Osteoblast (primary cell): ENCODE data around the gene PRLR. TPM values are rescaled to one million over a fixed set of nuclear protein-coding genes. Genes with fewer than 3 reads are reported as not detected.

Experiments used
- DNase-seq: peaks from one replicate; pipeline ENCODE4 v3.0.0; 2011; ENCODE audit warnings: low spot score, mixed read lengths; ENCODE audit not compliant: insufficient read length; ENCODE audit errors: missing footprints
- H2AFZ ChIP-seq: 2 replicates; pipeline ENCODE4 v1.6.0; 2011; ENCODE audit warnings: mild to moderate bottlenecking, low read length
- H3K27ac ChIP-seq: 2 replicates; pipeline ENCODE4 v1.5.1; 2011; ENCODE audit warnings: mild to moderate bottlenecking, low read depth, low read length, moderate library complexity
- H3K27me3 ChIP-seq: 2 replicates; pipeline ENCODE4 v1.6.0; 2012; ENCODE audit warnings: mild to moderate bottlenecking, control low read depth, inconsistent platforms, low read length, moderate library complexity; ENCODE audit not compliant: insufficient read depth
- H3K36me3 ChIP-seq: 2 replicates; pipeline ENCODE4 v1.5.1; 2011; ENCODE audit warnings: mild to moderate bottlenecking, low read length, control low read depth, moderate library complexity; ENCODE audit not compliant: insufficient read depth
- H3K4me1 ChIP-seq: 2 replicates; pipeline ENCODE4 v1.5.1; 2011; ENCODE audit warnings: mild to moderate bottlenecking, low read length, control low read depth, moderate library complexity; ENCODE audit not compliant: insufficient read depth
- H3K4me2 ChIP-seq: 2 replicates; pipeline ENCODE4 v1.6.0; 2011; ENCODE audit warnings: mild to moderate bottlenecking, low read length; ENCODE audit not compliant: insufficient read depth
- H3K4me3 ChIP-seq: fragments of 200-600 bp; sonication (generic); 3 replicates; pipeline ENCODE4 v1.5.1; 2012; ENCODE audit warnings: mild to moderate bottlenecking, low read length, inconsistent platforms; ENCODE audit not compliant: insufficient read depth
- H3K79me2 ChIP-seq: 2 replicates; pipeline ENCODE4 v1.6.0; 2012; ENCODE audit warnings: mild to moderate bottlenecking, low read length, control low read depth, inconsistent platforms; ENCODE audit not compliant: insufficient read depth
- H3K9me3 ChIP-seq: 2 replicates; pipeline ENCODE4 v1.5.1; 2011; ENCODE audit warnings: low read depth, low read length, control low read depth
- H4K20me1 ChIP-seq: 2 replicates; pipeline ENCODE4 v1.6.0; 2012; ENCODE audit warnings: mild to moderate bottlenecking, low read length, control low read depth; ENCODE audit not compliant: insufficient read depth
- CTCF ChIP-seq: IDR thresholded peaks from 2 replicates; pipeline ENCODE4 v1.5.1; 2011; ENCODE audit warnings: mild to moderate bottlenecking, low read depth, low read length, moderate library complexity; ENCODE audit errors: extremely low read depth
- total RNA-seq: library from RNA; depleted of rRNA; stranded (reverse); fragments of >200 nt; gene quantifications from 2 replicates; pipeline ENCODE4 v1.2.3, GENCODE V29; 2012

The PRLR gene
- total RNA-seq, 1 donor = under 0.01 TPM

DNA sequence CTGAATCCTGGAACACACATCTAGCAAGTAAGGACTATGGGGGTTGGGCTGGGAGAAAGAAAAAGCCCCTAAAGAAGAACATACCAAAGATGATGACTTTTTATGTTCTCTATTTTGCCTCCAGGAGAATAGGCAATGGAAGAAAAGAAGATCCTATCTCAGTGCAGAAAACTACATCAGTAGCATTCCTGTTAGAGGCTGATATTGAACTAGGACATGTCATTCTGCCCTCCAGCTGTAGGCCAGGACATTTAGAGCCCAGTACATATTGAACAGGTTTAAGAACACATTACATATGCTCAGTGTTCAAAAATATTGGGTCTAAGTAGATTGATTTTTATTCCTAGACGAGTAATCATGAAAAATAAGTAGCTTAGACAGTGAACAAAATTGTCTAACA, 24.7 kb downstream of the PRLR start:
- no peaks in the 10 kb centered on the region for H3K79me2 ChIP-seq
- no peaks in the 10 kb centered on the region for H3K36me3 ChIP-seq
- H3K4me2 ChIP-seq = no peak overlapping the region
- H3K4me1 ChIP-seq = no peaks in the 10 kb centered on the region
- peaks cover 27% of the 10 kb centered on the region for H3K27me3 ChIP-seq
- no peak overlapping the region for H2AFZ ChIP-seq
- DNase-seq = no peak
- no peaks in the 10 kb centered on the region for H4K20me1 ChIP-seq
- no peak for TF ChIP-seq CTCF
- H3K9me3 ChIP-seq = no peaks in the 10 kb centered on the region
- H3K27ac ChIP-seq = no peak overlapping the region
- H3K4me3 ChIP-seq = no peak overlapping the region

GRCh38 chr5:35205186-35205585, 25.1 kb downstream of the PRLR start:
- Histone ChIP-seq H3K27me3 (peaks cover 31% of the 10 kb centered on the region), H3K4me1 (no peaks in the 10 kb centered on the region), H3K9me3 (no peaks in the 10 kb centered on the region), H2AFZ (no peak overlapping the region), H3K4me3 (no peak overlapping the region), H4K20me1 (no peaks in the 10 kb centered on the region), H3K4me2 (no peak overlapping the region), H3K79me2 (no peaks in the 10 kb centered on the region), H3K36me3 (no peaks in the 10 kb centered on the region), H3K27ac (no peak overlapping the region)
- TF ChIP-seq CTCF = no peak
- no peak for DNase-seq

DNA sequence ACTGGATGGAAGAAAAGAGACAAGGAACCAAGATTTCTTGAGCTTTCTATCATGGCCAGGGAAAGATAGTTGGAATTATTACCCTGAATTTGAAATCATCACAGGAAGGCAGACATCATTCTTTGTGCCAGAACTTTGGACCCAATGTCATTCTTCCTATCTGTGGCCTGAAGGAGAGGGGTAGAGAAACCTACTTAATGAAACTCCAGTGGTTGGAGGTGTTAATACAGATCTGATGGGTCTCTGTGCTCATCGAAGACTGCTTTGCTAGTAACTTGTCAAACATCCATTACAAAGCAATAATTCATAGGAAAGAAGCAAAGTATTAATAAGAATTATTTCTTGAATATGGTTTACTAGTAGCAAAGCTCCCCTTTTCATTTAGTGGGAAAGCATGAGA, 26.9 kb downstream of the PRLR start:
- no peak for DNase-seq
- H3K9me3 ChIP-seq = no peaks in the 10 kb centered on the region
- no peaks in the 10 kb centered on the region for H3K36me3 ChIP-seq
- H3K79me2 ChIP-seq = no peaks in the 10 kb centered on the region
- H2AFZ ChIP-seq = no peak overlapping the region
- H3K4me2 ChIP-seq = no peak overlapping the region
- no peak overlapping the region for H3K4me3 ChIP-seq
- no peaks in the 10 kb centered on the region for H4K20me1 ChIP-seq
- peaks cover 6% of the 10 kb centered on the region for H3K4me1 ChIP-seq
- TF ChIP-seq CTCF = no peak
- peaks cover 41% of the 10 kb centered on the region for H3K27me3 ChIP-seq
- no peak overlapping the region for H3K27ac ChIP-seq

GRCh38 chr5:35202319-35203111, 27.8 kb downstream of the PRLR start:
- H2AFZ ChIP-seq = no peak overlapping the region
- peak; percentile 65 for TF ChIP-seq CTCF

More at GRCh38 chr5:35202319-35203111, 27.8 kb downstream of the PRLR start:
- Histone ChIP-seq H3K4me1 (peaks cover 14% of the 10 kb centered on the region), H3K9me3 (no peaks in the 10 kb centered on the region), H4K20me1 (no peaks in the 10 kb centered on the region), H3K36me3 (no peaks in the 10 kb centered on the region), H3K27me3 (peaks cover 42% of the 10 kb centered on the region), H3K27ac (no peak overlapping the region), H3K4me2 (no peak overlapping the region), H3K79me2 (no peaks in the 10 kb centered on the region), H3K4me3 (no peak overlapping the region)
- DNase-seq = no peak
